IMR-90 (cell line): ENCODE results near the gene PSMG4. TPM values are rescaled to one million over a fixed set of nuclear protein-coding genes. Genes with fewer than 3 reads are reported as not detected.
"Not testable (repeated sequence)": the region's sequence is repeated elsewhere in the genome, so short reads cannot be mapped to it uniquely, and the experiment has no call there.

ENCODE experiments used
- ATAC-seq: fragments of 200-7000 bp; cut with Tn5 transposase; 2 replicates; pipeline ENCODE4 v1.9.1; 2020; ENCODE audit warnings: low read depth, mild to moderate bottlenecking, moderate library complexity
- BruUV-seq: library from RNA; stranded (reverse); fragments of 400-500 nt; replicated peaks from 2 replicates; lab custom pipeline; 2021; lab: Mats Ljungman, UMichigan
- CTCF ChIA-PET: fragments of 300-600 bp; formaldehyde crosslinking; extraction: SDS; loops from one replicate; lab custom pipeline; 2021; ENCODE audit warnings: antibody characterized with exemption; lab: Yijun Ruan, JAX
- POLR2A ChIA-PET: fragments of 300-600 bp; sonication (Branson Sonifier 250); formaldehyde crosslinking; loops from one replicate; lab custom pipeline; 2022; ENCODE audit warnings: antibody characterized with exemption; ENCODE audit not compliant: unreplicated experiment; lab: Charles Lee
- DNase-seq: peaks from one replicate; pipeline ENCODE4 v3.0.0; 2013
- H2AFZ ChIP-seq: replicated peaks from 2 replicates; pipeline ENCODE3; 2013; ENCODE audit warnings: low read length, mild to moderate bottlenecking; ENCODE audit not compliant: poor library complexity
- H2AK5ac ChIP-seq: 2 replicates; pipeline ENCODE4 v1.6.1; 2013; ENCODE audit warnings: low read depth, low read length, inconsistent platforms
- H2AK9ac ChIP-seq: replicated peaks from 2 replicates; pipeline ENCODE3; 2013; ENCODE audit warnings: mild to moderate bottlenecking, low read depth, low read length, moderate library complexity; ENCODE audit not compliant: poor library complexity
- H2BK120ac ChIP-seq: 2 replicates; pipeline ENCODE4 v1.6.1; 2013; ENCODE audit warnings: low read depth, low read length, inconsistent platforms
- H2BK15ac ChIP-seq: 3 replicates; pipeline ENCODE4 v1.6.1; 2013; ENCODE audit warnings: low read depth, low read length, inconsistent platforms
- H2BK20ac ChIP-seq: 2 replicates; pipeline ENCODE4 v1.6.1; 2013; ENCODE audit warnings: low read depth, mild to moderate bottlenecking, inconsistent platforms, low read length, moderate library complexity
- H2BK5ac ChIP-seq: 2 replicates; pipeline ENCODE4 v1.6.1; 2013; ENCODE audit warnings: mild to moderate bottlenecking, low read depth, low read length, inconsistent platforms; ENCODE audit not compliant: poor library complexity, severe bottlenecking
- H3K14ac ChIP-seq: replicated peaks from 2 replicates; pipeline ENCODE4 v1.6.1; 2013; ENCODE audit warnings: low read depth, low read length, inconsistent platforms
- H3K18ac ChIP-seq: 2 replicates; pipeline ENCODE4 v1.6.1; 2013; ENCODE audit warnings: low read depth, low read length, control low read depth
- H3K23ac ChIP-seq: 2 replicates; pipeline ENCODE4 v1.6.1; 2013; ENCODE audit warnings: low read depth, low read length, inconsistent platforms
- H3K27ac ChIP-seq: 2 replicates; pipeline ENCODE4 v1.5.1; 2013; ENCODE audit warnings: mild to moderate bottlenecking, control low read depth, low read length; ENCODE audit not compliant: insufficient read depth
- H3K27me3 ChIP-seq: 2 replicates; pipeline ENCODE4 v1.6.1; 2013; ENCODE audit warnings: low read length; ENCODE audit not compliant: control insufficient read depth, insufficient read depth
- H3K36me3 ChIP-seq: 2 replicates; pipeline ENCODE4 v1.6.1; 2013; ENCODE audit warnings: low read length, mixed read lengths; ENCODE audit not compliant: control insufficient read depth, insufficient read depth
- H3K4ac ChIP-seq: 2 replicates; pipeline ENCODE4 v1.6.1; 2013; ENCODE audit warnings: low read depth, low read length, inconsistent platforms
- H3K4me1 ChIP-seq: 2 replicates; pipeline ENCODE4 v1.6.1; 2013; ENCODE audit warnings: low read length, mixed read lengths; ENCODE audit not compliant: control insufficient read depth, insufficient read depth
- H3K4me2 ChIP-seq: 2 replicates; pipeline ENCODE4 v1.6.1; 2013; ENCODE audit warnings: low read depth, mild to moderate bottlenecking, control low read depth, low read length, moderate library complexity
- H3K4me3 ChIP-seq: 2 replicates; pipeline ENCODE4 v1.5.1; 2013; ENCODE audit warnings: low read depth, mild to moderate bottlenecking, control low read depth, low read length, moderate library complexity; ENCODE audit not compliant: insufficient read depth
- H3K56ac ChIP-seq: 2 replicates; pipeline ENCODE4 v1.6.1; 2013; ENCODE audit warnings: low read length, inconsistent platforms; ENCODE audit not compliant: insufficient read depth; ENCODE audit errors: extremely low read depth
- H3K79me1 ChIP-seq, 2 experiments: 2 replicates each; pipeline ENCODE4 v1.6.1; 2013; ENCODE audit warnings: low read length in 2 of 2, inconsistent platforms in 1 of 2, low read depth in 1 of 2
- H3K9ac ChIP-seq: 2 replicates; pipeline ENCODE4 v1.6.1; 2013; ENCODE audit warnings: low read depth, low read length, control low read depth
- H3K9me1 ChIP-seq: 2 replicates; pipeline ENCODE4 v1.6.1; 2013; ENCODE audit warnings: low read length, inconsistent platforms; ENCODE audit not compliant: insufficient read depth
- H3K9me3 ChIP-seq: 2 replicates; pipeline ENCODE4 v1.6.1; 2013; ENCODE audit warnings: low read length; ENCODE audit not compliant: control insufficient read depth, insufficient read depth
- H4K20me1 ChIP-seq: 2 replicates; pipeline ENCODE4 v1.6.1; 2013; ENCODE audit warnings: low read length, inconsistent platforms; ENCODE audit not compliant: insufficient read depth
- H4K5ac ChIP-seq: 2 replicates; pipeline ENCODE4 v1.6.1; 2013; ENCODE audit warnings: mild to moderate bottlenecking, low read depth, low read length, control low read depth
- H4K8ac ChIP-seq, 2 experiments: 2 replicates each; pipeline ENCODE4 v1.6.1; 2013; ENCODE audit warnings: low read depth in 2 of 2, low read length in 2 of 2, control low read depth in 1 of 2, inconsistent platforms in 1 of 2
- H4K91ac ChIP-seq: 2 replicates; pipeline ENCODE4 v1.6.1; 2013; ENCODE audit warnings: low read depth, low read length, inconsistent platforms; ENCODE audit not compliant: insufficient read depth
- WGBS, 2 experiments: methylation state at CpG; one replicate each; pipeline versions ENCODE4 v1.1.5 to v1.1.7; 2013; ENCODE audit warnings: missing lambda C conversion rate in 2 of 2; ENCODE audit not compliant: insufficient read length in 1 of 2; ENCODE audit errors: extremely low coverage in 2 of 2; 5-methylcytosine and 5-hydroxymethylcytosine counted together
- dilution Hi-C: fragments of 300-500 bp; cut with HindIII; formaldehyde crosslinking; loops from one replicate; pipeline ENCODE4 v1.14.3; 2018; ENCODE audit warnings: low sequenced_read_pairs; ENCODE audit not compliant: unreplicated experiment
- in situ Hi-C: fragments of 300-500 bp; cut with MboI; formaldehyde crosslinking; loops from 3 replicates; pipeline ENCODE4 v1.14.3; 2019; ENCODE audit warnings: low sequenced_read_pairs, inconsistent platforms, mixed read lengths
- intact Hi-C: fragments of 100-400 bp; cut with micrococcal nuclease; formaldehyde crosslinking; loops from 2 replicates; pipeline ENCODE4 v1.10.0; 2022
- polyA plus RNA-seq, 3 experiments: library from polyadenylated mRNA; depleted of rRNA; stranded (reverse); fragments of >200 nt; gene quantifications; 2 replicates each; pipeline ENCODE4 v1.2.3, GENCODE V29; 2012; ENCODE audit warnings: low replicate concordance in 1 of 3
- total RNA-seq: library from RNA; depleted of rRNA; stranded (reverse); fragments of >200 nt; gene quantifications from 2 replicates; pipeline ENCODE4 v1.2.3, GENCODE V29; 2012

Gene PSMG4
- total and polyA plus RNA-seq, 2 of the 4 experiments (the other 2 are of a cell fraction): 5.6 to 13.4 TPM

- intact Hi-C loops, H3K36me3 ChIP-seq, H2AFZ ChIP-seq, H3K14ac ChIP-seq, H3K27ac ChIP-seq, H2AK9ac ChIP-seq, dilution Hi-C loops, H2BK120ac ChIP-seq, H4K8ac ChIP-seq, in situ Hi-C loops, H3K23ac ChIP-seq, ATAC-seq, CTCF ChIA-PET, H3K9ac ChIP-seq, H4K20me1 ChIP-seq, H3K9me1 ChIP-seq, BruUV-seq, H2BK5ac ChIP-seq, POLR2A ChIA-PET, H3K4me3 ChIP-seq, H4K91ac ChIP-seq, H3K18ac ChIP-seq, H3K79me1 ChIP-seq, H3K4me2 ChIP-seq, H2BK15ac ChIP-seq, H3K9me3 ChIP-seq, H2BK20ac ChIP-seq, H3K4ac ChIP-seq, DNase-seq, H4K5ac ChIP-seq, H2AK5ac ChIP-seq, H3K4me1 ChIP-seq, H3K56ac ChIP-seq, H3K27me3 ChIP-seq: not testable (repeated sequence)
- WGBS, 2 experiments: no CpG with 5 or more reads among the region's 4 CpGs
These were observed 17.0 kb upstream of the PSMG4 start for GRCh38 chr6:3241745-3242144.
